ENCODE results near the gene OPCML.

Gene OPCML

GRCh38 chr11:132551016-132551415 is 981.3 kb downstream of the OPCML start:
- no peak for DNase-seq (ENCODE audit: extremely low read depth in 1 of 2, low read depth in 1 of 2)

- no peak for DNase-seq (ENCODE audit: extremely low read depth in 1 of 2, low read depth in 1 of 2)
Observed at GRCh38 chr11:132549561-132549960, 982.7 kb downstream of the OPCML start.

GRCh38 chr11:132549001-132549400 is 983.3 kb downstream of the OPCML start:
- DNase-seq (ENCODE audit: extremely low read depth in 1 of 2, low read depth in 1 of 2): no peak

- DNase-seq (ENCODE audit: extremely low read depth in 1 of 2, low read depth in 1 of 2): no peak
Observed at GRCh38 chr11:132544007-132544406, 988.3 kb downstream of the OPCML start.

- no peak for DNase-seq (ENCODE audit: extremely low read depth in 1 of 2, low read depth in 1 of 2)
Observed at GRCh38 chr11:132541794-132542193, 990.5 kb downstream of the OPCML start.

GRCh38 chr11:132540581-132540980 is 991.7 kb downstream of the OPCML start:
- DNase-seq (ENCODE audit: extremely low read depth in 1 of 2, low read depth in 1 of 2): no peak

- DNase-seq (ENCODE audit: extremely low read depth in 1 of 2, low read depth in 1 of 2): no peak
Observed at GRCh38 chr11:132539590-132540368, 992.5 kb downstream of the OPCML start.

GRCh38 chr11:132538642-132539041 is 993.7 kb downstream of the OPCML start:
- DNase-seq (ENCODE audit: extremely low read depth in 1 of 2, low read depth in 1 of 2): no peak

GRCh38 chr11:132535830-132536229 is 996.5 kb downstream of the OPCML start:
- DNase-seq (ENCODE audit: extremely low read depth in 1 of 2, low read depth in 1 of 2): no peak

GRCh38 chr11:132531921-132532320 is 1000.4 kb downstream of the OPCML start:
- no peak for DNase-seq (ENCODE audit: extremely low read depth in 1 of 2, low read depth in 1 of 2)

GRCh38 chr11:132528181-132528580 is 1004.1 kb downstream of the OPCML start:
- DNase-seq (ENCODE audit: extremely low read depth in 1 of 2, low read depth in 1 of 2): no peak

- no peak for DNase-seq (ENCODE audit: extremely low read depth in 1 of 2, low read depth in 1 of 2)
Observed at GRCh38 chr11:132523929-132524328, 1008.4 kb downstream of the OPCML start.

- DNase-seq (ENCODE audit: extremely low read depth in 1 of 2, low read depth in 1 of 2): no peak
Observed at GRCh38 chr11:132520199-132520598, 1012.1 kb downstream of the OPCML start.

- DNase-seq (ENCODE audit: extremely low read depth in 1 of 2, low read depth in 1 of 2): no peak
Observed at GRCh38 chr11:132519241-132519815, 1013.0 kb downstream of the OPCML start.

- no peak for DNase-seq (ENCODE audit: extremely low read depth in 1 of 2, low read depth in 1 of 2)
Observed at GRCh38 chr11:132504501-132505041, 1027.7 kb downstream of the OPCML start.

- DNase-seq (ENCODE audit: extremely low read depth in 1 of 2, low read depth in 1 of 2): no peak
Observed at GRCh38 chr11:132501356-132501755, 1030.9 kb downstream of the OPCML start.

- no peak for DNase-seq (ENCODE audit: extremely low read depth in 1 of 2, low read depth in 1 of 2)
Observed at GRCh38 chr11:132499661-132500060, 1032.6 kb downstream of the OPCML start.

- DNase-seq (ENCODE audit: extremely low read depth in 1 of 2, low read depth in 1 of 2): no peak
Observed at GRCh38 chr11:132496341-132496740, 1036.0 kb downstream of the OPCML start.

GRCh38 chr11:132493801-132494200 is 1038.5 kb downstream of the OPCML start:
- no peak for DNase-seq (ENCODE audit: extremely low read depth in 1 of 2, low read depth in 1 of 2)

- DNase-seq (ENCODE audit: extremely low read depth in 1 of 2, low read depth in 1 of 2): no peak
Observed at GRCh38 chr11:132490978-132491377, 1041.3 kb downstream of the OPCML start.

GRCh38 chr11:132486060-132486459 is 1046.2 kb downstream of the OPCML start:
- DNase-seq (ENCODE audit: extremely low read depth in 1 of 2, low read depth in 1 of 2): no peak

GRCh38 chr11:132475026-132475425 is 1057.3 kb downstream of the OPCML start:
- DNase-seq (ENCODE audit: extremely low read depth in 1 of 2, low read depth in 1 of 2): no peak
